GM19035 (cell line): Measurements from ENCODE around the gene RPL36A.

Experiments used
- ATAC-seq: cut with Tn5 transposase; IDR thresholded peaks from one replicate; pipeline ENCODE4 v1.9.1; 2021; ENCODE audit not compliant: unreplicated experiment

RPL36A gene

DNA sequence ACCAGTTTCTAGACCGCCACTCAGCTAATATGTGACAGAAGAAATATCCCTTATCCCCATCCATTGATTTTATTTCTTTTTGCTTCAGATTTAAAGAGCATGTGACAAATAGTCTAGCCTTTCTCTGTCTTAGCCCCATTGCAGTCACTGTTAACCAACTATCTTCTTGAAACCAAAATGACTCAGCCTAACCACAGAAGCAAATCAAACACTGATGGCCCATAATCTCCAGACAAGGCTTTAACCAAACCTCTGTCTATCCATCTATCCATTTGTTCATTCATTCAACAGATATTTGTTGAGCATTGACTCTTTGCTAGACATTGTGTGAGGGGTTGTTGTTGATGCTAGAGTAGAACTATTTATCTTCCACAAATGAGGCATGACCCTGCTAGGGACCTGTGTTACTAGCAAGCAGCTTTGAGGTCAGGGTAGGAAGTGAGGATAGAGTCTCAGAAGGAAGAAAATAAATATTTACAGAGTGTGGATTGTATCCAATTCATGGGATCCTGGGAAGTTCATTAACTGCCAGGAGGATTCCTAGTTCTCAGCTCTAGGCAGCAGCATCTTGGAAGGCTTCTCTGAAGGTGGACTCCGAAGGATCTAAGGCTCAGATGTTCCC is 39.8 kb downstream of the RPL36A start:
- peak; percentile 96 for ATAC-seq

DNA sequence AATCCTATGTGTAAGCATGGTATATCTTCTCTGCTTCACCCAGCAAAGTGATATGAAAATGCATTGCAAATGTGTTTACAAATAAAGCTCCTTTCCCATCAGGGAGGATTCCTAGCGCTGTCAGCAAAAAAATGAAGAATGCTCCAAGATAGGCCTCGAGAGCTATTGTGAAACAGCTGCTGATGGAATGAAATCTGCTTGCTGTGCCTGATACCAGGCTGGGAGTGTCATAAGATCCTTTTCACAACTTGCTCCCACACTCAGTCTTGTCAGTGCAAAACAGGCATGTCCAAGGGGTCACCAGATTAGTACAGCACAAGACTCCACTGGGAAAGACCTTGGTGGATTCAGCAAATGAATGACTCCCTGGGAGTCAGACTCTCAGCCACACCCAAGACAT is 51.3 kb downstream of the RPL36A start:
- ATAC-seq, result no peak
